HepG2 (cell line): ENCODE results near the gene SIAH2. TPM values are rescaled to one million over a fixed set of nuclear protein-coding genes. Genes with fewer than 3 reads are reported as not detected.

Experiments
- EZH2 ChIP-seq: conservative IDR thresholded peaks from 2 replicates; pipeline ENCODE4 v1.6.1; 2012; ENCODE audit warnings: mild to moderate bottlenecking, low read depth, low read length, moderate library complexity
- KLF16 ChIP-seq, 2 experiments: sonication (generic) in 1 of 2; formaldehyde crosslinking in 1 of 2; IDR thresholded peaks; 2 replicates each; pipeline versions ENCODE4 v1.6.1 to v1.8.0; 2016 to 2023; ENCODE audit warnings: missing genetic modification reagents in 2 of 2, missing compliant biosample characterization in 1 of 2
- MIER2 ChIP-seq: IDR thresholded peaks from 2 replicates; pipeline ENCODE4 v1.6.1; 2016; ENCODE audit warnings: missing biosample characterization, missing genetic modification reagents
- NCOR1 ChIP-seq: fragments of 200-600 bp; sonication (generic); IDR thresholded peaks from 2 replicates; pipeline ENCODE4 v1.7.0; 2017; ENCODE audit warnings: antibody characterized with exemption, low read length, borderline replicate concordance
- PAX8 ChIP-seq: sonication (generic); formaldehyde crosslinking; IDR thresholded peaks from 2 replicates; pipeline ENCODE4 v1.8.0; 2022; ENCODE audit warnings: mild to moderate bottlenecking, missing genetic modification reagents, borderline replicate concordance
- PAXIP1 ChIP-seq: sonication (generic); formaldehyde crosslinking; conservative IDR thresholded peaks from 2 replicates; pipeline ENCODE4 v1.4.0; 2020; ENCODE audit warnings: mild to moderate bottlenecking, missing genetic modification reagents, moderate library complexity
- RERE ChIP-seq: IDR thresholded peaks from 2 replicates; pipeline ENCODE4 v1.6.1; 2016; ENCODE audit warnings: low read depth, missing genetic modification reagents, missing compliant biosample characterization
- RFX5 ChIP-seq: IDR thresholded peaks from 2 replicates; pipeline ENCODE4 v1.6.1; 2011; ENCODE audit warnings: low read depth, low read length, improper control_type of control experiment
- RXRB ChIP-seq: IDR thresholded peaks from 2 replicates; pipeline ENCODE4 v1.6.1; 2016; ENCODE audit warnings: borderline replicate concordance, missing genetic modification reagents, missing compliant biosample characterization
- U2AF1 ChIP-seq: fragments of 200-400 bp; formaldehyde crosslinking; optimal IDR thresholded peaks from 2 replicates; pipeline ENCODE3; 2017; ENCODE audit warnings: mild to moderate bottlenecking, low read depth, low read length
- ZBTB3 ChIP-seq: sonication (generic); formaldehyde crosslinking; IDR thresholded peaks from 2 replicates; pipeline ENCODE4 v1.4.0; 2020; ENCODE audit warnings: low read depth, mild to moderate bottlenecking, moderate library complexity, missing genetic modification reagents, borderline replicate concordance
- ZFP36L2 ChIP-seq: sonication (generic); formaldehyde crosslinking; IDR thresholded peaks from 2 replicates; pipeline ENCODE4 v1.4.0; 2020; ENCODE audit warnings: missing genetic modification reagents
- ZGPAT ChIP-seq: IDR thresholded peaks from 2 replicates; pipeline ENCODE4 v1.6.1; 2016; ENCODE audit warnings: mild to moderate bottlenecking
- ZKSCAN5 ChIP-seq: sonication (generic); formaldehyde crosslinking; IDR thresholded peaks from 2 replicates; pipeline ENCODE4 v1.5.1; 2020; ENCODE audit warnings: mild to moderate bottlenecking, missing genetic modification reagents
- ZNF232 ChIP-seq: sonication (generic); formaldehyde crosslinking; IDR thresholded peaks from 2 replicates; pipeline ENCODE4 v1.4.0; 2020; ENCODE audit warnings: missing genetic modification reagents, borderline replicate concordance
- ZNF430 ChIP-seq: sonication (generic); formaldehyde crosslinking; IDR thresholded peaks from 2 replicates; pipeline ENCODE4 v1.9.0; 2021; ENCODE audit warnings: mild to moderate bottlenecking, missing genetic modification reagents
- ZNF460 ChIP-seq: sonication (generic); formaldehyde crosslinking; IDR thresholded peaks from 2 replicates; pipeline ENCODE4 v1.5.1; 2020; ENCODE audit warnings: missing genetic modification reagents, mild to moderate bottlenecking, borderline replicate concordance
- ZNF674 ChIP-seq: sonication (generic); formaldehyde crosslinking; IDR thresholded peaks from 2 replicates; pipeline ENCODE4 v1.5.0; 2020; ENCODE audit warnings: low read depth, mild to moderate bottlenecking, missing genetic modification reagents
- ZNF775 ChIP-seq: sonication (generic); formaldehyde crosslinking; IDR thresholded peaks from 2 replicates; pipeline ENCODE4 v1.4.0; 2020; ENCODE audit warnings: missing genetic modification reagents, mild to moderate bottlenecking, moderate library complexity, borderline replicate concordance
- ZNF781 ChIP-seq: sonication (generic); formaldehyde crosslinking; IDR thresholded peaks from 2 replicates; pipeline ENCODE4 v1.5.1; 2020; ENCODE audit warnings: borderline replicate concordance, mild to moderate bottlenecking, missing genetic modification reagents; ENCODE audit errors: not compliant biosample characterization
- ZNF790 ChIP-seq: sonication (generic); formaldehyde crosslinking; IDR thresholded peaks from 2 replicates; pipeline ENCODE4 v1.8.0; 2022; ENCODE audit warnings: missing genetic modification reagents, mild to moderate bottlenecking, borderline replicate concordance
- polyA plus RNA-seq, 8 experiments: library from polyadenylated mRNA; depleted of rRNA in 3 of 8; stranded (reverse) in 7 of 8; unstranded in 1 of 8; fragments of >200 nt; fragmentation: Illumina TruSeq in 4 of 8; extraction: Trizol in 4 of 8; gene quantifications; 2 replicates each; pipeline versions ENCODE4 v1.2.1 to v1.2.3, GENCODE V29; 2011 to 2016; ENCODE audit warnings: low read depth in 4 of 8, missing spikeins in 1 of 8, mixed read lengths in 1 of 8; ENCODE audit not compliant: insufficient read depth in 1 of 8
- total RNA-seq, 5 experiments: library from RNA; depleted of rRNA; stranded (reverse); fragments of >200 nt; fragmentation: Illumina TruSeq; extraction: Trizol; gene quantifications; 2 replicates each; pipeline ENCODE4 v1.2.3, GENCODE V29; 2016; ENCODE audit warnings: low read depth in 1 of 5

SIAH2 gene
- total and polyA plus RNA-seq, 2 of the 13 experiments (the other 11 are each of a cell fraction or from before 2014, with no cell fraction given), result 71.8 to 117 TPM

- TF ChIP-seq RERE (CRISPR knock-in tag), result no peak
- peak; percentile 60 for TF ChIP-seq ZNF781 (CRISPR knock-in tag)
- no peak for TF ChIP-seq RFX5
- no peak for TF ChIP-seq NCOR1
- TF ChIP-seq PAXIP1, result no peak
- no peak for TF ChIP-seq ZNF232 (CRISPR knock-in tag)
- TF ChIP-seq ZNF790 (CRISPR knock-in tag), result no peak
- no peak for TF ChIP-seq ZKSCAN5 (CRISPR knock-in tag)
- TF ChIP-seq ZFP36L2 (CRISPR knock-in tag), result no peak
- no peak for TF ChIP-seq PAX8
- no peak for TF ChIP-seq KLF16 (CRISPR knock-in tag; IDR thresholded peaks at IDR 0.05)
- TF ChIP-seq ZGPAT (CRISPR knock-in tag), result peak; percentile 48; the same call in 1 of the 2 replicates
- TF ChIP-seq EZH2, result no peak
- TF ChIP-seq U2AF1, result no peak
- no peak for TF ChIP-seq ZNF460 (CRISPR knock-in tag)
- TF ChIP-seq MIER2 (CRISPR knock-in tag), result no peak
- TF ChIP-seq ZNF775, result no peak
- no peak for TF ChIP-seq ZBTB3 (CRISPR knock-in tag)
- no peak for TF ChIP-seq ZNF674
- TF ChIP-seq RXRB (CRISPR knock-in tag), result peak; percentile 43; the same call in 1 of the 2 replicates
- no peak for TF ChIP-seq ZNF430
Measured at GRCh38 chr3:150779402-150779858, 16.5 kb upstream of the SIAH2 start (continued).
